22Rv1 (cell line): ENCODE data around the gene MAP2.

Experiments
- CTCF ChIP-seq: fragments of 450-650 bp; IDR thresholded peaks from 2 replicates; pipeline ENCODE4 v1.5.1; 2017; ENCODE audit warnings: mild to moderate bottlenecking
- ZFX ChIP-seq: fragments of 450-650 bp; IDR thresholded peaks from 2 replicates; pipeline ENCODE4 v1.6.1; 2017; ENCODE audit warnings: antibody characterized with exemption, borderline replicate concordance

GRCh38 chr2:209741953-209742352, 318.1 kb downstream of the MAP2 start:
- TF ChIP-seq CTCF: no peak
- TF ChIP-seq ZFX: no peak
